RWPE1 (cell line): ENCODE measurements around the gene OR1F1.
"Not testable (repeated sequence)": the region's sequence is repeated elsewhere in the genome, so short reads cannot be mapped to it uniquely, and the experiment has no call there.

ENCODE experiments used
- CTCF ChIA-PET: fragments of 350-600 bp; sonication (Branson Sonifier 250); formaldehyde crosslinking; extraction: SDS; loops from one replicate; lab custom pipeline; 2021; lab: Yijun Ruan, JAX
- POLR2A ChIA-PET: fragments of 400-600 bp; formaldehyde crosslinking; extraction: SDS; loops from one replicate; lab custom pipeline; 2020; ENCODE audit warnings: antibody characterized with exemption; ENCODE audit not compliant: low non-redundant PET; lab: Yijun Ruan, JAX
- DNase-seq: peaks from one replicate; pipeline ENCODE4 v3.0.0; 2012; ENCODE audit warnings: low spot score
- H3K27ac ChIP-seq: fragments of 450-650 bp; 2 replicates; pipeline ENCODE4 v1.5.1; 2017
- TF ChIP-seq, protein P1 (sequence below): fragments of 450-650 bp; conservative IDR thresholded peaks from 2 replicates; pipeline ENCODE4 v1.5.1; 2017; ENCODE audit warnings: low read depth, mild to moderate bottlenecking

The OR1F1 gene

GRCh38 chr16:3164121-3164991, 23.6 kb upstream of the OR1F1 start:
- CTCF ChIA-PET = no interaction called here
- TF ChIP-seq, protein P1, sequence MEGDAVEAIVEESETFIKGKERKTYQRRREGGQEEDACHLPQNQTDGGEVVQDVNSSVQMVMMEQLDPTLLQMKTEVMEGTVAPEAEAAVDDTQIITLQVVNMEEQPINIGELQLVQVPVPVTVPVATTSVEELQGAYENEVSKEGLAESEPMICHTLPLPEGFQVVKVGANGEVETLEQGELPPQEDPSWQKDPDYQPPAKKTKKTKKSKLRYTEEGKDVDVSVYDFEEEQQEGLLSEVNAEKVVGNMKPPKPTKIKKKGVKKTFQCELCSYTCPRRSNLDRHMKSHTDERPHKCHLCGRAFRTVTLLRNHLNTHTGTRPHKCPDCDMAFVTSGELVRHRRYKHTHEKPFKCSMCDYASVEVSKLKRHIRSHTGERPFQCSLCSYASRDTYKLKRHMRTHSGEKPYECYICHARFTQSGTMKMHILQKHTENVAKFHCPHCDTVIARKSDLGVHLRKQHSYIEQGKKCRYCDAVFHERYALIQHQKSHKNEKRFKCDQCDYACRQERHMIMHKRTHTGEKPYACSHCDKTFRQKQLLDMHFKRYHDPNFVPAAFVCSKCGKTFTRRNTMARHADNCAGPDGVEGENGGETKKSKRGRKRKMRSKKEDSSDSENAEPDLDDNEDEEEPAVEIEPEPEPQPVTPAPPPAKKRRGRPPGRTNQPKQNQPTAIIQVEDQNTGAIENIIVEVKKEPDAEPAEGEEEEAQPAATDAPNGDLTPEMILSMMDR = no peak
- H3K27ac ChIP-seq = no peak overlapping the region
- POLR2A ChIA-PET = no interaction called here
- no peak for DNase-seq

DNA sequence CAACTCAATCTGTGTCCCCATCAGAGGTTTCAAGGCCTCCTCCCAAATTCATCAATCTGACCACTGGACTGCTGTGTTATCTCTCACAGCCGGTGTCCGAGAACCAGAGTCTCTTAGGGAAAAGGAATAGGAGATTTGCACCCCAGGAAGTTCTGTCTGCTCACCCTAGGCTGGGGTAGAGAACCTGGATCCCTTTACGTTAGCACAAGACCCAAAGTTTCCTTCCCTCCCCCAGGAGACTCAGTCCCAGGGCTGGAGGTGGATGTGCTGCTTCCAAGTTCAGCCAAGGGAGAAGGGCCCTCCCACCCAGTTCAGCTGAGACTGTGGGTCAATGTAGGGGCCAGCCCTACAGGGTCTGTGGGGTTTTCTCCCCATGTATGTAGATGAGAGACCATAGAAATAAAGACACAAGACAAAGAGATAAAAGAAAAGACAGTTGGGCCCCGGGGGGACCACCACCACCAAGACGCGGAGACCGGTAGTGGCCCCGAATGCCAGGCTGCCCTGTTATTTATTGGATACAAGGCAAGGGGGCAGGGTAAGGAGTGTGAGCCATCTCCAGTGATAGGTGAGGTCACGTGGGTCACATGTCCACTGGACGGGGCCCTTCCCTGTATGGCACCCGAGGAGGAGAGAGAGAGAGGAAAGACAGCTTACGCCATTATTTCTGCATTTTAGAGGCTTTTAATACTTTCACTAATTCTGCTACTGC, 22.7 kb upstream of the OR1F1 start:
- CTCF ChIA-PET = interaction anchor here (0.7 kb wide), 1 partner anchor 100 kb away, joined by 4 read pairs; no protein-coding TSS in a partner anchor
- no peak for DNase-seq
- H3K27ac ChIP-seq = no peak overlapping the region
- TF ChIP-seq, protein P1 = no peak
- POLR2A ChIA-PET = no interaction called here

- CTCF ChIA-PET = interaction anchor here (0.7 kb wide), 1 partner anchor 97 kb away, joined by 4 read pairs; no protein-coding TSS in a partner anchor
- TF ChIP-seq, protein P1 = no peak
- H3K27ac ChIP-seq = no peak overlapping the region
- DNase-seq = no peak
- POLR2A ChIA-PET = no interaction called here
These were observed 21.5 kb upstream of the OR1F1 start for GRCh38 chr16:3166505-3166886.

DNA sequence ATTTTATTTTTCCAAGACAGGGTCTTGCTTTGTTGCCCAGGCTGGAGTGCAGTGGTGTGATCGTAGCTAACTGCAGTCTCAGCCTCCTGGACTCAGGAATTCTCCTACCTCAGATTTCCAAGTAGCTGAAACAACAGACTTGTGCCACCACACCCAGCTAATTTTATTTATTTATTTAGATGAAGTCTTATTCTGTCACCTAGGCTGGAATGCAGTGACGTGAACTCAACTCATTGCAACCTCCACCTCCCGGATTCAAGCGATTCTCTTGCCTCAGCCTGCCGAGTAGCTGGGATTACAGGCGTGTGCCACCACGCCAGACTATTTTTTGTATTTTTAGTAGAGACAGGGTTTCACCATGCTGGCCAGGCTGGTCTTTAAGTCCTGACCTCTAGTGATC, 19.3 kb upstream of the OR1F1 start:
- DNase-seq, H3K27ac ChIP-seq, POLR2A ChIA-PET: not testable (repeated sequence)
- CTCF ChIA-PET = interaction anchor here (0.9 to 1.0 kb wide), 2 partner anchors 39 to 42 kb away, joined by 3 read pairs; no protein-coding TSS in a partner anchor

GRCh38 chr16:3170440-3171180, 17.4 kb upstream of the OR1F1 start:
- POLR2A ChIA-PET = no interaction called here

DNA sequence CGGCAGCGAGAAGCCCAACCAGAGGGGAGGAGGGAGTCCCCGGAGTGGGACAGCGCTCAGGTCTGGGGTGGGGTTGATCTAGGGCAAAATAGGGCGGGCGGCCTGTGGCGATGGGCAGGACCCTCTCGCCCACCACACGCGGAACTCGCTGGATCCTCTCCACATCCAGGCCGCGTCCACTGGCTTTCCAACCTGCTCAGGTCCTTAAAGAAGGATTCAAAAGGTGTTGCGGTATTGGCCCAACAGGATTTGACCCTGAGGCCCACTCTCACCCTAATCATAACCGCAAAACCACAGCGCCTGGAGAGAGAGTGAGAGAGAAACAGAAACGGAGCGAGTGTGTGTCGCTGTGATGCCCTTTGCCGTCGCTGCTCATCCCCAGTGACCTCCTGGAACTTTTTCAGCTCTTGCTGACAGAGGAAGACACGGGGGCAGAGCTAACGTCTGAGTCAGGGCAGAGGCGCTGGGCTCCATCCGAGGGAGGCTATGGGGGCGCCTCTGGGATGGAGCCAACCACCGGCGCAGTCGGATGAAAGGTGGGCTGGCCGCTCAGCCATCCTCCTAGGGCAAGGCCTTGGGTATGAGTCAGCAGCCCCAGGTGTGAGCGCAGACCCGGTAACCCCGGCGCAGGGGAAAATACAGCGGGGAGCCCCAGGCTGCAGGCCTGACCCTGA, 16.7 kb upstream of the OR1F1 start:
- no peak overlapping the region for H3K27ac ChIP-seq
- ChIA-PET CTCF (interaction anchor here (0.6 to 1.3 kb wide), 3 partner anchors 82 to 121 kb away, joined by 3 to 5 read pairs (median 4); no protein-coding TSS in a partner anchor), POLR2A (no interaction called here)
- DNase-seq = no peak
- TF ChIP-seq, protein P1 = no peak

More at GRCh38 chr16:3170440-3171180, 17.4 kb upstream of the OR1F1 start:
- DNase-seq = no peak
- TF ChIP-seq, protein P1 = no peak
- CTCF ChIA-PET = interaction anchor here (0.6 kb wide), 1 partner anchor 83 kb away, joined by 3 read pairs; no protein-coding TSS in a partner anchor
- H3K27ac ChIP-seq = no peak overlapping the region
